A549 (cell line): ENCODE measurements around the gene PTK7.

Source experiments
- CEBPB ChIP-seq, 2 experiments: fragments of >200 bp in 1 of 2; sonication (Bioruptor Twin) in 1 of 2; formaldehyde crosslinking in 1 of 2; IDR thresholded peaks; 2 replicates each; pipeline ENCODE4 v1.6.1; 2012 to 2016
- HOXB13 ChIP-seq: fragments of 250-450 bp; sonication (Bioruptor Pico); IDR thresholded peaks from 2 replicates; pipeline ENCODE4 v1.5.0; 2020; ENCODE audit warnings: low read depth, mild to moderate bottlenecking, moderate library complexity
- PHF8 ChIP-seq: fragments of 200-600 bp; sonication (generic); IDR thresholded peaks from 2 replicates; pipeline ENCODE4 v1.6.1; 2016; ENCODE audit warnings: low read depth, mild to moderate bottlenecking, antibody characterized with exemption, moderate library complexity, borderline replicate concordance
- POLR2A ChIP-seq: IDR thresholded peaks from 2 replicates; pipeline ENCODE4 v1.6.1; 2012; ENCODE audit warnings: mild to moderate bottlenecking, low read length
- RCOR1 ChIP-seq: fragments of 150-350 bp; IDR thresholded peaks from 2 replicates; pipeline ENCODE4 v1.6.1; 2014; ENCODE audit warnings: antibody characterized with exemption, low read length, low read depth
- RFX5 ChIP-seq: fragments of 450-650 bp; IDR thresholded peaks from 2 replicates; pipeline ENCODE4 v1.7.1; 2014; ENCODE audit warnings: antibody characterized with exemption, mild to moderate bottlenecking, moderate library complexity
- TF ChIP-seq, protein P1 (sequence below): fragments of >200 bp; sonication (Bioruptor Twin); formaldehyde crosslinking; IDR thresholded peaks from 3 replicates; pipeline ENCODE4 v1.5.1; 2016

GRCh38 chr6:43038727-43039126 lies 37.4 kb upstream of the PTK7 start:
- TF ChIP-seq POLR2A: no peak
- TF ChIP-seq, protein P1, sequence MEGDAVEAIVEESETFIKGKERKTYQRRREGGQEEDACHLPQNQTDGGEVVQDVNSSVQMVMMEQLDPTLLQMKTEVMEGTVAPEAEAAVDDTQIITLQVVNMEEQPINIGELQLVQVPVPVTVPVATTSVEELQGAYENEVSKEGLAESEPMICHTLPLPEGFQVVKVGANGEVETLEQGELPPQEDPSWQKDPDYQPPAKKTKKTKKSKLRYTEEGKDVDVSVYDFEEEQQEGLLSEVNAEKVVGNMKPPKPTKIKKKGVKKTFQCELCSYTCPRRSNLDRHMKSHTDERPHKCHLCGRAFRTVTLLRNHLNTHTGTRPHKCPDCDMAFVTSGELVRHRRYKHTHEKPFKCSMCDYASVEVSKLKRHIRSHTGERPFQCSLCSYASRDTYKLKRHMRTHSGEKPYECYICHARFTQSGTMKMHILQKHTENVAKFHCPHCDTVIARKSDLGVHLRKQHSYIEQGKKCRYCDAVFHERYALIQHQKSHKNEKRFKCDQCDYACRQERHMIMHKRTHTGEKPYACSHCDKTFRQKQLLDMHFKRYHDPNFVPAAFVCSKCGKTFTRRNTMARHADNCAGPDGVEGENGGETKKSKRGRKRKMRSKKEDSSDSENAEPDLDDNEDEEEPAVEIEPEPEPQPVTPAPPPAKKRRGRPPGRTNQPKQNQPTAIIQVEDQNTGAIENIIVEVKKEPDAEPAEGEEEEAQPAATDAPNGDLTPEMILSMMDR: no peak
- TF ChIP-seq PHF8: no peak
- TF ChIP-seq RFX5: no peak
- no peak for TF ChIP-seq HOXB13 (CRISPR knock-in tag)
- no peak for TF ChIP-seq CEBPB (IDR thresholded peaks at IDR 0.05)
- no peak for TF ChIP-seq RCOR1
